Mucosa of rectum (tissue), 2 donors: ENCODE measurements around the gene DDI2.

Experiments used
- H3K27ac ChIP-seq, 2 donors: one replicate each; pipeline ENCODE4 v1.7.0; 2013; ENCODE audit warnings: inconsistent platforms in 2 of 2, low read depth in 2 of 2, low read length in 2 of 2
- H3K27me3 ChIP-seq, 2 donors: one replicate each; pipeline ENCODE4 v1.7.0; 2013; ENCODE audit warnings: low read length in 2 of 2; ENCODE audit not compliant: control insufficient read depth in 2 of 2, insufficient read depth in 2 of 2
- H3K36me3 ChIP-seq, 2 donors: one replicate each; pipeline ENCODE4 v1.7.0; 2013; ENCODE audit warnings: low read length in 2 of 2; ENCODE audit not compliant: control insufficient read depth in 2 of 2, insufficient read depth in 2 of 2
- H3K4me1 ChIP-seq, 2 donors: one replicate each; pipeline ENCODE4 v1.7.0; 2013; ENCODE audit warnings: low read length in 2 of 2, mild to moderate bottlenecking in 1 of 2; ENCODE audit not compliant: control insufficient read depth in 2 of 2, insufficient read depth in 2 of 2
- H3K4me3 ChIP-seq, 2 donors: one replicate each; pipeline ENCODE4 v1.7.0; 2013; ENCODE audit warnings: low read length in 2 of 2
- H3K9ac ChIP-seq, 2 donors: one replicate each; pipeline ENCODE4 v1.7.0; 2013; ENCODE audit warnings: low read length in 2 of 2, low read depth in 1 of 2, mild to moderate bottlenecking in 1 of 2
- H3K9me3 ChIP-seq, 2 donors: one replicate each; pipeline ENCODE4 v1.7.0; 2013; ENCODE audit warnings: low read length in 2 of 2; ENCODE audit not compliant: control insufficient read depth in 2 of 2
- donor health status: healthy.
- donor health status: Normal muscosa, but diverticular disease.

The DDI2 gene

DNA sequence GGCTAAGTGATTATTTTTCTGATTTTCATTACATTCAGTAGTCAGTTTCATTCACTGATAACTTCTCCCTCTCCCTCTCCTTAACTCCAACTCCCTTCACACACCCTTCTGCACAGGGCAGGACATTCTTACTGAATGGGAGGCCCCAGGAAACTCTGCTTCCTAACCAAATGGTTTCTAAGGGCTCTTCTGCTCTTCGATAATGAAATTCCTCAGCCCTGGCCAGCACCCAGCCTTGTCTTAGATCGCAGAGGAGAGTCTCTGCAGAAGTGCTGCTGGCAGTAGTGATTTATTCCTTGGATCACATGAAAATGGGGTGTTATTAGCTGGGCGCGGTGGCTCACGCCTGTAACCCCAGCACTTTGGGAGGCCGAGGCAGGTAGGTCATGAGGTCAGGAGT is 83.2 kb downstream of the DDI2 start:
- Histone ChIP-seq H3K36me3 (peaks cover 2% of the 10 kb centered on the region in 2 donors), H3K27ac (no peak overlapping the region), H3K9me3 (no peaks in the 10 kb centered on the region), H3K4me3 (no peak overlapping the region), H3K27me3 (no peaks in the 10 kb centered on the region), H3K9ac (no peak overlapping the region), H3K4me1 (peaks cover 10 to 13% of the 10 kb centered on the region in 2 donors)

DNA sequence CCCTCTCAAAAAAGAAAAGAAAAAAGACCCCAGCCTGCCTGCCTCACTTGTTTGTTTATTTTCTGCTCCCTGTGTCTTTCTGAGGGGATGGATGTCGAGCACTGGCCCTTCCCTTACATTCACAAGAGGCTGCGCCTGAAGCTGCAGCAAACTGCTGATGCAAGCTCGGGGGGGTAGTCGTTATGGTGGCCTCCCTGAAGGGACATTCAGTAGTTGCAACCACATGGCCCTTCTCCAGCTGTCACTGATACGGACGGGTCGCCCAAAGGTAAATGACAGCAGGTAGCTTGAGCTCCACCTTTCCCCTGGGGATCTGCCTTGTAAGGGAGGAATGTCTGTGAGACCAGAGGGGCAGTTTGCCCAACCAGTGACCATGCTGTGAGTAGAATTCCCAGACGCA is 84.5 kb downstream of the DDI2 start:
- H3K27me3 ChIP-seq: no peaks in the 10 kb centered on the region
- H3K9ac ChIP-seq: no peak overlapping the region
- peaks cover 10 to 11% of the 10 kb centered on the region in 2 donors for H3K4me1 ChIP-seq
- H3K4me3 ChIP-seq: no peak overlapping the region
- H3K36me3 ChIP-seq: peaks cover 3% of the 10 kb centered on the region in 2 donors
- H3K9me3 ChIP-seq: no peaks in the 10 kb centered on the region
- H3K27ac ChIP-seq: no peak overlapping the region

DNA sequence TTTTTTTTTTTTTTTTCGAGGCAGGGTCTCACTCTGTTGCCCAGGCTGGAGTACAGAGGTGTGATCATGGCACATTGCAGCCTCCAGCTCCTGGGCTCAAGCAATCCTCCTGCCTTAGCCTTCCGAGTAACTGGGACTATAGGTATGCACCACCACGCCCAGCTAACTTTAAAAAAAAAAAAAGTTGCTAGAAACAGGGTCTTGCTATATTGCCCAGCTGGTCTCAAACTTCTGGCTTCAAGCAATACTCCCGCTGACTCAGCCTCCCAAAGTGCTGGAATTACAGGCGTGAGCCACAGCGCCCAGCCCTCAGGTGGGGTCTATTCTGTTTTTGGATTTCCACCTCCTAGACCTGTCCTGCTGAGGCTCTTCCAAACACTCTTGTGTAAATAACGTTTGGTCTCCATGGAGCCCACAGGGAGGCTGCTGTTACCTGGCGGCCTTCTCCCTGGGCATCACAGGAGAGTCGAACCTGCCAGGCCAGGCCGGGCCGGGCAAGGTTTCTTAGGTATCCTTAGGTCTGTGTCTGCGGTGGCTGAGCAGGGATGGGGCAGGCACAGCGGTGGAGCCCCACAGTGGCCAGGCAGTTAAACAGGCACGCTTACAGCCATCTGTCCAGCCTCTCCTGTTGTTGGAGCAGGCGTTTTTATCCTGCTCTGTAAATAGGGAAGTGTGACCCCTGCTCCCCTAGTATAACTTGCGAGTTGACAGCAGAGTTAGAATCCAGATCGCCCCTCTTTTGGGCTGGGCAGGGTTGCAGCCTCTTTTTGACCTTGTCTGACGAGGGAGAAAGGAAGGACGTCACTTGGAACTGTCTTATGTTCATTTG is 85.7 kb downstream of the DDI2 start:
- Histone ChIP-seq H3K4me1 (peaks cover 10 to 12% of the 10 kb centered on the region in 2 donors), H3K4me3 (no peak overlapping the region), H3K27ac (peak overlapping the region; percentile 65 to 83), H3K9me3 (no peaks in the 10 kb centered on the region), H3K27me3 (no peaks in the 10 kb centered on the region), H3K36me3 (peaks cover 3 to 5% of the 10 kb centered on the region in 2 donors), H3K9ac (peak overlapping the region; percentile 6 to 35)

DNA sequence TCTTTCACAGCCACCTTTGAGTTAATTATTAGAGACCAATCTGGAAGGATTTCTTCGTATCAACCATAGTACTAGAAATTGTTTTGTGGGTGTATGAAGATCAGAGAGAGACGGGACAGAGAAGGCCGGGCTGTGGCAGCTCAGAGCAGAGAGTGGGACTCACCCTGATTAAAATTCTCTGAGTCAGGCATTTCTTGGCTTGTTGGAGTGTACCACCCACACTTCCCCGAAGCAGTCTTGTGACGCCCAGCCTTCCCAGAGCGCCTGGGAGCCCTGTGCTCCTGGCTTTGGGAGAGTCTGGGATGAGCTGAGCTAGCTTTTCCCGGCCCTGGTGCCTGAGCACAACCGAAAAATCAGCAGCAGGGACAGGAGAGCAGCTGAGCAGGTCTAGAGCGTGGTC is 86.3 kb downstream of the DDI2 start:
- Histone ChIP-seq H3K4me1 (peaks cover 10 to 12% of the 10 kb centered on the region in 2 donors), H3K27ac (peak overlapping the region; percentile 71 to 83), H3K9me3 (no peaks in the 10 kb centered on the region), H3K4me3 (no peak overlapping the region), H3K9ac (peak overlapping the region; percentile 35 to 38), H3K36me3 (peaks cover 3 to 5% of the 10 kb centered on the region in 2 donors), H3K27me3 (no peaks in the 10 kb centered on the region)

DNA sequence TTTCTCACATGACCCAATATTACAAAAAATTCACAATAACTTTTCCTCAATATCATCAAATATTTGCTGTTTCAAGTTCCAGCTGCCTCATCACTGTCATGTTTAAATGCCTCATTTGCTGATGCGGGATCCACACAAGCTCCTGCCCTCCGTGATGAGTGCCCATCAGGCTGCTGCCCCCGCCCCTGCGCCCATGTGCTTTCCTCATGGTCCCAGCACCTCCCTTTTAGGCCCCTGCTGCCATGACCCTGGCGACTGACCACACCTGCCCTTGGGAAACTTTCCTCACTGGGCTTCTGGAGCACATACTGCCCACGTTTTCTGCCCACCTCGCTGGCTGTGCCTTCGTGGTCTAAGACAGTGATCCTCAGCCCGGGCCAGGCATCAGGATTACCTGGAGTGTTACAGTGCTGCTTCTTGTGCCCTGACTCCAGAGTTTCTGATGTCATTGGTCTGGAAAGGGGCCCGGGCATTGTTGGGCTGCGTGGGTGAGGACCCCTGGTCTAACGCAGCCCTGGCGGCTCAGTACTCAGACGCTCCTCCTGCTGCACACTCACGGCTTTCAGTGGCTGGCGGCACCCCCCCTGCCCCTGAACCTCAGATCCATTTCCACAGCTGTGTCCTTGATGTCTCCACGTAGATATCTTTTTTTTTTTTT is 87.4 kb downstream of the DDI2 start:
- peaks cover 10 to 12% of the 10 kb centered on the region in 2 donors for H3K4me1 ChIP-seq
- no peaks in the 10 kb centered on the region for H3K27me3 ChIP-seq
- H3K36me3 ChIP-seq: peaks cover 3 to 7% of the 10 kb centered on the region in 2 donors
- no peaks in the 10 kb centered on the region for H3K9me3 ChIP-seq
- H3K4me3 ChIP-seq: no peak overlapping the region
- peak overlapping the region in 1 of 2 donors; percentile 83 for H3K27ac ChIP-seq
- H3K9ac ChIP-seq: no peak overlapping the region

DNA sequence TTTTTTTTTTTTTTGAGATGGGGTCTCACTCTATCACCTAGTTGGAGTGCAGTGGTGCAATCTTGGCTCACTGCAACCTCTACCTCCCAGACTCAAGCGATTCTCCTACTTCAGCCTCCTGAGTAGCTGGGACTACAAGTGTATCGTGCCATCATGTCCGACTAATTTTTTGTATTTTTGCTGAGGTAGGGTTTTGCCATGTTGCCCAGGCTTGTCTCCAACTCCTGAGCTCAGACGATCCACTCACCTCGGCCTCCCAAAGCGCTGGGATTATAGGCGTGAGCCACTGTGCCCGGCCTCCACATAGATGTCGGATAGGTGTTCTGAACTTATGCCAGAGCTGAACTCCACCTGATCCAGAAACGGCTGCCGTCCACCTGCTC is 87.9 kb downstream of the DDI2 start:
- peaks cover 10 to 12% of the 10 kb centered on the region in 2 donors for H3K4me1 ChIP-seq
- no peak overlapping the region for H3K27ac ChIP-seq
- no peaks in the 10 kb centered on the region for H3K9me3 ChIP-seq

DNA sequence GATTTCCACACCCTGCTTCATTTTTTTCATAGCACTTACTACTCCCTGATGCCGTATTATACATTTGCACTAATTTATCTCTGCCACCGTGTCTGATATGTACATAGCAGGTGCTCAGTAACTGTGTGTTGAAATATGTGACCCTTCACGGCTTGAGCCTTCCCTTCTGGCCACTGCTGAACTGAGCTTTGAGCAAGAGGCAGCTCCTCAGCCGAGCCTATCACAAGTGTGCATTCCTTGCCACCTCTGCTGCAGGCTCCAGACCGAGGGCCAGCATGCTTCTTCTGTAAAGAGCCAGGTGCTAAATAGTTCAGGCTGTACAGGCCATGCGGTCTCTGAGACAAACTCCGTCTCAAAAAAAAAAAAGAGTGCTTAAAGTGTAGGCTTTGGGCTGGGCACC is 89.5 kb downstream of the DDI2 start:
- Histone ChIP-seq H3K4me3 (no peak overlapping the region), H3K9me3 (no peaks in the 10 kb centered on the region), H3K4me1 (peaks cover 10 to 12% of the 10 kb centered on the region in 2 donors), H3K27me3 (no peaks in the 10 kb centered on the region), H3K27ac (no peak overlapping the region), H3K9ac (no peak overlapping the region), H3K36me3 (peaks cover 3 to 7% of the 10 kb centered on the region in 2 donors)

More for the DNA sequence above, 87.9 kb downstream of the DDI2 start:
- peaks cover 3 to 7% of the 10 kb centered on the region in 2 donors for H3K36me3 ChIP-seq
- no peak overlapping the region for H3K9ac ChIP-seq
- no peak overlapping the region for H3K4me3 ChIP-seq
- H3K27me3 ChIP-seq: no peaks in the 10 kb centered on the region

DNA sequence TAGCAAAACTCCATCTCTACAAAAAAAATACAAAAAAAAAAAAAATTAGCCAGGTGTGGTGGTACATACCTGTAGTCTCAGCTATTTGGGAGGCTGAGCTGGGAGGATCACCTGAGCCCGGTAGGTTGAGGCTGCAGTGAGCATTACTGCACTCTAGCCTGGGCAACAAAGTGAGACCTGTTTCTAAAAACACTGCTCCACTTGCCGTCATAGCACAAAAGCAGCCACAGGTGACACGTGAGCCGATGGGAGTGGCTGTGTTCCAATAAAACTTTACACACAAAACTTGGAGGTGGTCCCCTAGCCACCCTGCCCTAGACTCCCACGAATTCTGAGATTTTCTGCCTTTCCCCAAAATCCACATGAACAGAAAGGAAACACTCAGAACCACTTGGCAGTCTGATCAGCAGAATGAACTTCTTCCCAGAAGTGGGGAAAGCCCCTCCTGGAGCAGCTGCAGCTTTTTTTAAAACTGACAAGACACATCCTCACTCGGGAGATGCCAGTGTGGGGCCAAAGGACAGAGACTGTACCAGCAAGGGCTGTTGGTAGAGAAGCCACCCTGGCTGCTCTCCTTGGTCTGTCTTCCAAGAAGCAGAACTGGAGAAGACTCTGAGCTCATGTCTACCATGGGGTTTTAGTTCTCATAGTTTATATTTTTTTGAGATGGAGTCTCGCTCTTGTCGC is 90.1 kb downstream of the DDI2 start:
- Histone ChIP-seq H3K27me3 (no peaks in the 10 kb centered on the region), H3K4me1 (peaks cover 10 to 12% of the 10 kb centered on the region in 2 donors)

DNA sequence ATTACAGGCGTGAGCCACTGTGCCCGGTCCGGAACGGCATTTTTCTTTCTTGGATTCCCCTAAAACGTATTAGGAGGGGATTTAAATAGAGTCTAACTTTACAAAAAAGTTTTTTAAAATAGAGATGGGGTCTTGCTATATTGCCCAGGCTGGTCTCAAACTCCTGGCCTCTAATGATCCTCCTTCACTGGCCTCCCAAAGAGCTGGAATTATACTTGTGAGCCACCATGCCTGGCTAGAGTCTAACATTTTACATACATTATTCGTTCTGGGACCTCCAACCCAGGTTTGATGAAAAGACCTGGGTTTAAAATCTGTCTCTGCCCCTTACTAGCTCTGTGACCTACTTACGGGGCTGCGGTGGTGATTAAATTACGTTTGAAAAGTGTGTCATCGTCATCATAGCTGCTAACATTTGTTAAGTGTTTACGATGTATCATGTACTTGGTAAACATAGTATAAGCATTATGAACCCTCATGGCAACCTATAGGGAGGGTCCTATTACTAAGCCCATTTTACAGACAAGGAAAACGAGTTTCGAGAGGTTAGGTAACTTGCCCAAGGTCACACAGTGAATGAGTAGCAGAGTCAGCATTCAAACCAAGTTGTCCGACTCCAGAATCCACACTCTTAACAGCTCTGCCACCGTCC is 91.4 kb downstream of the DDI2 start:
- H3K9me3 ChIP-seq: no peaks in the 10 kb centered on the region
- no peak overlapping the region for H3K4me3 ChIP-seq
- H3K27me3 ChIP-seq: no peaks in the 10 kb centered on the region
- H3K27ac ChIP-seq: no peak overlapping the region
- H3K4me1 ChIP-seq: peaks cover 7 to 10% of the 10 kb centered on the region in 2 donors
- no peak overlapping the region for H3K9ac ChIP-seq
- H3K36me3 ChIP-seq: peaks cover 3 to 7% of the 10 kb centered on the region in 2 donors

More for the DNA sequence above, 90.1 kb downstream of the DDI2 start:
- no peak overlapping the region for H3K9ac ChIP-seq
- no peak overlapping the region for H3K27ac ChIP-seq
- H3K36me3 ChIP-seq: peaks cover 3 to 7% of the 10 kb centered on the region in 2 donors
- H3K4me3 ChIP-seq: no peak overlapping the region
- no peaks in the 10 kb centered on the region for H3K9me3 ChIP-seq
